Measurements from ENCODE around the gene UBXN10. TPM values are rescaled to one million over a fixed set of nuclear protein-coding genes. Genes with fewer than 3 reads are reported as not detected.
A peak's percentile ranks its signal among the peaks of the same experiment; 100 is the strongest.

The UBXN10 gene
- total and polyA plus RNA-seq, 2 of the 13 experiments (the other 11 are each of a cell fraction or from before 2014, with no cell fraction given), result 0.04 to 0.05 TPM

- Histone ChIP-seq H3K4me1 (ENCODE audit: insufficient read depth, low read length) (peaks cover 13% of the 10 kb centered on the region), H3K36me3 (replicated peaks in 1 of 2; ENCODE audit: control insufficient read depth in 1 of 2, insufficient read depth in 2 of 2, low read length in 2 of 2) (no peaks in the 10 kb centered on the region), H3K9ac (ENCODE audit: insufficient read depth, low read depth, low read length) (no peak overlapping the region), H2AFZ (ENCODE audit: low read length) (no peak overlapping the region), H3K79me2 (ENCODE audit: insufficient read depth, low read length) (no peaks in the 10 kb centered on the region), H3K4me2 (ENCODE audit: low read depth, low read length) (peak overlapping the region; percentile 33; the same call in 1 of the 2 replicates), H4K20me1 (ENCODE audit: insufficient read depth, low read length) (no peaks in the 10 kb centered on the region), H3K9me3 (ENCODE audit: low read length) (no peaks in the 10 kb centered on the region), H3K27me3 (ENCODE audit: control insufficient read depth in 1 of 2, insufficient read depth in 2 of 2, low read length in 2 of 2) (peaks cover 4 to 15% of the 10 kb centered on the region in 2 experiments; a peak in 3 of 5 replicates), H3K27ac (ENCODE audit: extremely low read length, insufficient read depth, low read length) (no peak overlapping the region), H3K4me3 (replicated peaks in 1 of 3; ENCODE audit: insufficient read depth in 1 of 3, low read depth in 2 of 3, low read length in 3 of 3) (peak overlapping the region in 1 of 3 experiments; percentile 6; a peak in 1 of 6 replicates)
- DNase-seq (ENCODE audit: low spot score), result peak; percentile 19
- ChIA-PET POLR2A (no interaction called here), CTCF (ENCODE audit: low intra/inter-chr PET ratio, low total read pairs) (no interaction called here)
- TF ChIP-seq ZNF687 (CRISPR knock-in tag; IDR thresholded peaks at IDR 0.05), result peak; percentile 38
- peak; percentile 96 for TF ChIP-seq ZNF768 (CRISPR knock-in tag; IDR thresholded peaks at IDR 0.05)
- no peak for TF ChIP-seq HNF1B (CRISPR knock-in tag; IDR thresholded peaks at IDR 0.05)
- TF ChIP-seq SALL1 (CRISPR knock-in tag; IDR thresholded peaks at IDR 0.05), result no peak
- peak; percentile 97 for TF ChIP-seq ZSCAN22 (CRISPR knock-in tag; IDR thresholded peaks at IDR 0.05)
- peak; percentile 36; the same call in 2 of the 3 replicates for ATAC-seq
- in situ Hi-C loops (cut with HindIII; ENCODE audit: extremely low pct_ligation_motif_present, low pct_unique_long_range_greater_than_20kb), result no loop called here
- 16% methylated on average over 7 of the region's 13 CpGs for WGBS (ENCODE audit: low lambda C conversion rate)
- intact Hi-C loops (cut with micrococcal nuclease; ENCODE audit: unreplicated experiment), result loop anchor here (2.0 kb wide), 1 partner anchor 43 kb away; no protein-coding TSS in a partner anchor
- FAIRE-seq, result no peak
- no TSS peak for BruUV-seq (replicated peaks)
Observed at GRCh38 chr1:20143734-20144565, 41.9 kb upstream of the UBXN10 start.
